Common myeloid progenitor, CD34-positive (primary cell): ENCODE results near the gene KCNQ5.

Experiments
- CTCF ChIA-PET: fragments of 350-600 bp; sonication (Branson Sonifier 250); formaldehyde crosslinking; loops from one replicate; lab custom pipeline; 2021; ENCODE audit warnings: antibody characterized with exemption; lab: Charles Lee
- POLR2A ChIA-PET: fragments of 350-600 bp; sonication (Branson Sonifier 250); formaldehyde crosslinking; loops from one replicate; lab custom pipeline; 2021; ENCODE audit warnings: antibody characterized with exemption; lab: Charles Lee
- DNase-seq, 3 donors: peaks; one replicate each; pipeline versions ENCODE4 v3.0.0 to v3.0.0-alpha.2; 2013
- H3K27ac ChIP-seq, 2 experiments: 1 replicate in 1 of 2; 2 replicates in 1 of 2; pipeline ENCODE4 v1.7.0; 2013; ENCODE audit warnings: inconsistent platforms in 2 of 2, low read length in 2 of 2, mild to moderate bottlenecking in 2 of 2, low read depth in 1 of 2, moderate library complexity in 1 of 2; ENCODE audit not compliant: severe bottlenecking in 2 of 2, insufficient read depth in 1 of 2, poor library complexity in 1 of 2
- H3K27me3 ChIP-seq, 5 experiments: replicated peaks in 2 of 5; 1 replicate in 3 of 5; 2 replicates in 2 of 5; pipeline versions ENCODE4 v1.6.1 to v1.7.0; 2013; ENCODE audit warnings: low read length in 4 of 5, mild to moderate bottlenecking in 2 of 5, moderate library complexity in 2 of 5, inconsistent platforms in 1 of 5; ENCODE audit not compliant: insufficient read depth in 5 of 5, control insufficient read depth in 4 of 5
- H3K36me3 ChIP-seq, 4 experiments: 1 replicate in 2 of 4; 2 replicates in 2 of 4; pipeline versions ENCODE4 v1.6.1 to v1.7.0; 2013; ENCODE audit warnings: low read length in 3 of 4, control low read depth in 1 of 4, mild to moderate bottlenecking in 1 of 4; ENCODE audit not compliant: control insufficient read depth in 4 of 4, insufficient read depth in 4 of 4
- H3K4me1 ChIP-seq, 4 experiments: 1 replicate in 3 of 4; 2 replicates in 1 of 4; pipeline versions ENCODE4 v1.6.1 to v1.7.1; 2013; ENCODE audit warnings: low read length in 3 of 4, mild to moderate bottlenecking in 3 of 4, control low read depth in 1 of 4, inconsistent platforms in 1 of 4, moderate library complexity in 1 of 4; ENCODE audit not compliant: control insufficient read depth in 4 of 4, insufficient read depth in 4 of 4; ENCODE audit errors: control extremely low read depth in 1 of 4
- H3K4me3 ChIP-seq, 7 experiments: 1 replicate in 4 of 7; 2 replicates in 3 of 7; pipeline versions ENCODE4 v1.5.1 to v1.7.0; 2013; ENCODE audit warnings: mild to moderate bottlenecking in 7 of 7, low read length in 6 of 7, moderate library complexity in 6 of 7, inconsistent platforms in 2 of 7, low read depth in 2 of 7, control low read depth in 1 of 7; ENCODE audit not compliant: insufficient read depth in 4 of 7, control insufficient read depth in 1 of 7; ENCODE audit errors: extremely low read depth in 1 of 7
- H3K9me3 ChIP-seq, 5 experiments: 1 replicate in 4 of 5; 2 replicates in 1 of 5; pipeline versions ENCODE4 v1.6.1 to v1.7.1; 2013; ENCODE audit warnings: low read length in 4 of 5, mild to moderate bottlenecking in 2 of 5, inconsistent platforms in 1 of 5, low read depth in 1 of 5, moderate library complexity in 1 of 5; ENCODE audit not compliant: control insufficient read depth in 4 of 5, insufficient read depth in 2 of 5; ENCODE audit errors: control extremely low read depth in 1 of 5
- WGBS: methylation state at CpG from one replicate; pipeline ENCODE4 v1.1.5; 2013; ENCODE audit not compliant: insufficient coverage; 5-methylcytosine and 5-hydroxymethylcytosine counted together

KCNQ5 gene

GRCh38 chr6:72873433-72873832, 251.6 kb downstream of the KCNQ5 start:
- no peak overlapping the region for H3K4me3 ChIP-seq
- H3K4me1 ChIP-seq: no peaks in the 10 kb centered on the region
- ChIA-PET POLR2A (no interaction called here), CTCF (interaction anchor here (1.0 kb wide), 1 partner anchor 10 kb away, joined by 3 read pairs; no protein-coding TSS in a partner anchor)
- DNase-seq: no peak
- no peaks in the 10 kb centered on the region for H3K36me3 ChIP-seq
- no CpG with 5 or more reads among the region's 1 CpG for WGBS
- no peak overlapping the region for H3K27ac ChIP-seq
- no peaks in the 10 kb centered on the region for H3K27me3 ChIP-seq
- peaks cover 0 to 1% (median 0%) of the 10 kb centered on the region in 5 experiments for H3K9me3 ChIP-seq

- ChIA-PET POLR2A (no interaction called here), CTCF (no interaction called here)
- no peak overlapping the region for H3K4me3 ChIP-seq
- H3K27ac ChIP-seq: no peak overlapping the region
- H3K4me1 ChIP-seq: no peaks in the 10 kb centered on the region
- H3K36me3 ChIP-seq: no peaks in the 10 kb centered on the region
- no peaks in the 10 kb centered on the region for H3K27me3 ChIP-seq
- no peak for DNase-seq
- peaks cover 0 to 1% (median 0%) of the 10 kb centered on the region in 5 experiments for H3K9me3 ChIP-seq
Measured at GRCh38 chr6:72876256-72876655, 254.4 kb downstream of the KCNQ5 start.

GRCh38 chr6:72886170-72886569, 264.3 kb downstream of the KCNQ5 start:
- H3K27me3 ChIP-seq: no peaks in the 10 kb centered on the region
- ChIA-PET POLR2A (no interaction called here), CTCF (no interaction called here)

GRCh38 chr6:72890233-72890632, 268.4 kb downstream of the KCNQ5 start:
- Histone ChIP-seq H3K27me3 (no peaks in the 10 kb centered on the region), H3K9me3 (peaks cover 0 to 10% (median 5%) of the 10 kb centered on the region in 5 experiments), H3K36me3 (peaks cover 0 to 2% (median 0%) of the 10 kb centered on the region in 4 experiments), H3K4me1 (no peaks in the 10 kb centered on the region), H3K4me3 (no peak overlapping the region), H3K27ac (no peak overlapping the region)
- CTCF ChIA-PET: no interaction called here
- no peak for DNase-seq
- POLR2A ChIA-PET: no interaction called here
- WGBS: no CpG with 5 or more reads among the region's 1 CpG

More at GRCh38 chr6:72886170-72886569, 264.3 kb downstream of the KCNQ5 start:
- Histone ChIP-seq H3K9me3 (peaks cover 0 to 10% (median 5%) of the 10 kb centered on the region in 5 experiments), H3K4me3 (no peak overlapping the region), H3K27ac (no peak overlapping the region), H3K4me1 (no peaks in the 10 kb centered on the region), H3K36me3 (peaks cover 0 to 4% (median 0%) of the 10 kb centered on the region in 4 experiments)
- DNase-seq: no peak

- Histone ChIP-seq H3K27ac (no peak overlapping the region), H3K36me3 (peaks cover 0 to 2% (median 0%) of the 10 kb centered on the region in 4 experiments), H3K4me1 (no peaks in the 10 kb centered on the region), H3K9me3 (peaks cover 0 to 7% (median 5%) of the 10 kb centered on the region in 5 experiments), H3K27me3 (no peaks in the 10 kb centered on the region), H3K4me3 (no peak overlapping the region)
- POLR2A ChIA-PET: no interaction called here
- CTCF ChIA-PET: no interaction called here
- no peak for DNase-seq
Measured at GRCh38 chr6:72890671-72891070, 268.8 kb downstream of the KCNQ5 start.

GRCh38 chr6:72892901-72893300, 271.0 kb downstream of the KCNQ5 start:
- no peak for DNase-seq
- peaks cover 0 to 3% (median under 1%) of the 10 kb centered on the region in 4 experiments for H3K36me3 ChIP-seq
- H3K27ac ChIP-seq: no peak overlapping the region
- ChIA-PET CTCF (interaction anchor here (1.2 kb wide), 1 partner anchor 149 kb away, joined by 3 read pairs; no protein-coding TSS in a partner anchor), POLR2A (no interaction called here)
- WGBS: no CpG with 5 or more reads among the region's 1 CpG
- H3K27me3 ChIP-seq: no peaks in the 10 kb centered on the region
- H3K4me1 ChIP-seq: no peaks in the 10 kb centered on the region
- H3K4me3 ChIP-seq: no peak overlapping the region
- peaks cover 0 to 4% (median 0%) of the 10 kb centered on the region in 5 experiments for H3K9me3 ChIP-seq

- H3K4me3 ChIP-seq: no peak overlapping the region
- POLR2A ChIA-PET: no interaction called here
- DNase-seq: peak; percentile 6 to 40 (median 24)
- WGBS: 8% methylated on average over 2 of the region's 2 CpGs
- no peaks in the 10 kb centered on the region for H3K4me1 ChIP-seq
- CTCF ChIA-PET: no interaction called here
- peaks cover 0 to 4% (median 0%) of the 10 kb centered on the region in 5 experiments for H3K9me3 ChIP-seq
- H3K36me3 ChIP-seq: peaks cover 0 to 3% (median 2%) of the 10 kb centered on the region in 4 experiments
- no peaks in the 10 kb centered on the region for H3K27me3 ChIP-seq
- no peak overlapping the region for H3K27ac ChIP-seq
Measured at GRCh38 chr6:72894091-72894490, 272.2 kb downstream of the KCNQ5 start.
